Measurements from ENCODE around the gene OR51B6.

Gene OR51B6

DNA sequence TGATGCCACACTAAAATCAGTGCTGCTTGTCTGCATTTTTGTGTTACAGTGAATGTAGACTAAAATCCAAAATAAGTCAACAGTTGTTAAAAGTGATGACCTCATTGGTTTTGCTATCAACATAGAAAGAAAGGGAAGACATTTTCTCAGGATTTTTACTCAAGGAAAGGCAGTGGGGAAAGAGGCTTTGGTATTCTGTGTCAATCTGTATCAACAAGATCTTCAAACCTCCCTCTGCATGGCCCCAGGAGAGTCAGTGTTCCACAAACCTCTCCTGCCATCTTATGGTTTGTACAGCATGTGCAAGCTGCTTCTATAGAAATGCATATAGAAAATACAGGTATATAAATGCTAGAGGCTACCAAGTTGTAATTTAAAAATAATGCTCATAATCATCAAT lies 18.5 kb downstream of the OR51B6 start:
- no peaks in the 10 kb centered on the region for H3K36me3 ChIP-seq (replicated peaks)
- in situ Hi-C loops (cut with HindIII; ENCODE audit: low pct_ligation_motif_present, low sequenced_read_pairs): no loop called here
- no peaks in the 10 kb centered on the region for H3K27me3 ChIP-seq (replicated peaks)
- H3K27ac ChIP-seq: no peak overlapping the region
- TF ChIP-seq, protein P1, sequence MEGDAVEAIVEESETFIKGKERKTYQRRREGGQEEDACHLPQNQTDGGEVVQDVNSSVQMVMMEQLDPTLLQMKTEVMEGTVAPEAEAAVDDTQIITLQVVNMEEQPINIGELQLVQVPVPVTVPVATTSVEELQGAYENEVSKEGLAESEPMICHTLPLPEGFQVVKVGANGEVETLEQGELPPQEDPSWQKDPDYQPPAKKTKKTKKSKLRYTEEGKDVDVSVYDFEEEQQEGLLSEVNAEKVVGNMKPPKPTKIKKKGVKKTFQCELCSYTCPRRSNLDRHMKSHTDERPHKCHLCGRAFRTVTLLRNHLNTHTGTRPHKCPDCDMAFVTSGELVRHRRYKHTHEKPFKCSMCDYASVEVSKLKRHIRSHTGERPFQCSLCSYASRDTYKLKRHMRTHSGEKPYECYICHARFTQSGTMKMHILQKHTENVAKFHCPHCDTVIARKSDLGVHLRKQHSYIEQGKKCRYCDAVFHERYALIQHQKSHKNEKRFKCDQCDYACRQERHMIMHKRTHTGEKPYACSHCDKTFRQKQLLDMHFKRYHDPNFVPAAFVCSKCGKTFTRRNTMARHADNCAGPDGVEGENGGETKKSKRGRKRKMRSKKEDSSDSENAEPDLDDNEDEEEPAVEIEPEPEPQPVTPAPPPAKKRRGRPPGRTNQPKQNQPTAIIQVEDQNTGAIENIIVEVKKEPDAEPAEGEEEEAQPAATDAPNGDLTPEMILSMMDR (IDR thresholded peaks at IDR 0.05; ENCODE audit: low read depth, low read length, missing control alignments): peak; percentile 75
- DNase-seq: peak; percentile 75
- H3K4me3 ChIP-seq (ENCODE audit: low read depth, low read length): no peak overlapping the region

GRCh38 chr11:5380740-5381342 lies 29.5 kb downstream of the OR51B6 start:
- in situ Hi-C loops (cut with HindIII; ENCODE audit: low pct_ligation_motif_present, low sequenced_read_pairs): no loop called here
- Histone ChIP-seq H3K27me3 (replicated peaks) (no peaks in the 10 kb centered on the region), H3K4me3 (ENCODE audit: low read depth, low read length) (no peak overlapping the region), H3K36me3 (replicated peaks) (no peaks in the 10 kb centered on the region), H3K27ac (no peak overlapping the region)
- DNase-seq: peak; percentile 63
- TF ChIP-seq, protein P1 (IDR thresholded peaks at IDR 0.05; ENCODE audit: low read depth, low read length, missing control alignments): peak; percentile 88

GRCh38 chr11:5383576-5383975 lies 32.3 kb downstream of the OR51B6 start, which contains the start of gene OR51M1:
Gene OR51M1 (plus strand): TSS chr11:5383812. CDS start chr11:5389399, 5,587 bp downstream.
- Histone ChIP-seq H3K4me3 (ENCODE audit: low read depth, low read length) (no peak within 1 kb of the TSS), H3K27ac (no peak within 1 kb of the TSS), H3K27me3 (replicated peaks) (no peaks in the 10 kb centered on the region), H3K36me3 (replicated peaks) (no peaks in the 10 kb centered on the region)
- in situ Hi-C loops (cut with HindIII; ENCODE audit: low pct_ligation_motif_present, low sequenced_read_pairs): no loop called here
- TF ChIP-seq, protein P1 (IDR thresholded peaks at IDR 0.05; ENCODE audit: low read depth, low read length, missing control alignments): no peak
- no peak for DNase-seq

DNA sequence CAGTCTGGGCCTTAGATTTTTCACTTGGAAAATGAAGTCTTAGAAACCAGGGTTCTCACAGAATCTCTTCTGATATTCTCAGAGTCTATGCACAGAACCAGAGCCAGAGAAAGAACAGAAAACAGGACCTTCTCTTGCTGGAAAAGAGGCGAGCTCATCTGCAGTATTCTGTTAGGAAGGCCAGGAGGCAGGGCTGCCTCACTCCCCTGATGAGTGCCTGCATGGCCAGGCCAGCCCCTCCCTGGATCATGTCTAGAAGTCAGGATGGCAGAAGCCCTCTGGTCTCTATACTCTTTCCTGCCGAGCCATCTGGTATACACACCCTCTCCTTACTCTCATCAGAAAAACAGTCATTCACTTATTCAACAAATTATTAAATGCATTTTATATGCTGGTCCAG lies 33.0 kb downstream of the OR51B6 start:
- in situ Hi-C loops (cut with HindIII; ENCODE audit: low pct_ligation_motif_present, low sequenced_read_pairs): no loop called here
- TF ChIP-seq, protein P1 (IDR thresholded peaks at IDR 0.05; ENCODE audit: low read depth, low read length, missing control alignments): no peak
- H3K4me3 ChIP-seq (ENCODE audit: low read depth, low read length): no peak overlapping the region

GRCh38 chr11:5390210-5390609 lies 38.9 kb downstream of the OR51B6 start:
- no peak for DNase-seq
- H3K36me3 ChIP-seq (replicated peaks): no peaks in the 10 kb centered on the region
- no peaks in the 10 kb centered on the region for H3K27me3 ChIP-seq (replicated peaks)
- TF ChIP-seq, protein P1 (IDR thresholded peaks at IDR 0.05; ENCODE audit: low read depth, low read length, missing control alignments): no peak
- in situ Hi-C loops (cut with HindIII; ENCODE audit: low pct_ligation_motif_present, low sequenced_read_pairs): no loop called here
- no peak overlapping the region for H3K27ac ChIP-seq
- H3K4me3 ChIP-seq (ENCODE audit: low read depth, low read length): no peak overlapping the region

More for the DNA sequence above, 33.0 kb downstream of the OR51B6 start:
- H3K27me3 ChIP-seq (replicated peaks): no peaks in the 10 kb centered on the region
- H3K27ac ChIP-seq: no peak overlapping the region
- H3K36me3 ChIP-seq (replicated peaks): no peaks in the 10 kb centered on the region
- no peak for DNase-seq

GRCh38 chr11:5394091-5394490 lies 42.8 kb downstream of the OR51B6 start:
- in situ Hi-C loops (cut with HindIII; ENCODE audit: low pct_ligation_motif_present, low sequenced_read_pairs): no loop called here
- Histone ChIP-seq H3K36me3 (replicated peaks) (no peaks in the 10 kb centered on the region), H3K27ac (no peak overlapping the region), H3K4me3 (ENCODE audit: low read depth, low read length) (no peak overlapping the region), H3K27me3 (replicated peaks) (no peaks in the 10 kb centered on the region)
- DNase-seq: no peak
- TF ChIP-seq, protein P1 (IDR thresholded peaks at IDR 0.05; ENCODE audit: low read depth, low read length, missing control alignments): no peak
